ENCODE data around the gene VPS4A.

Gene VPS4A

DNA sequence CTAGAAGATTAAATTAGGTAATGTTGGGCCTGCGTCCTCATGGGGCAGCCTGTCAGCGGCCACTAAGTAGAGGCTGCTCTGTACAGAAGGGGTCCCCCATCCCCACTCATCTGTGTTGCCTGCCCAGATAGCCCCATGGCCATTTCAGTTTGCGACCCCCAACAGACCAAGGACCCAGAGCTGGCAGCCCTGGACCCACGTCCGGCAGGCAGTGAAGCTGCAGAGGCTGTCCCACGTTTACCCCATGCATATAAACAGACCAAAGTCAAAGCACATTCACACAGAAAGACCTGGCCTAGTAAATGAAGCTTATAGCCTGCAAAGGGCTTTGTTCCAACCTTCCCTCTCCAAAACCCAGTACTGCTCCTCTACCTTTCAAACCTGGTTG lies 14.6 kb downstream of the VPS4A start:
- no peak overlapping the region for H3K27ac ChIP-seq (ENCODE audit: insufficient read depth, low read depth, low read length, poor library complexity, severe bottlenecking)
- H3K4me3 ChIP-seq (ENCODE audit: insufficient read depth, low read depth, low read length) = no peak overlapping the region
- H3K9me3 ChIP-seq (ENCODE audit: control insufficient read depth, low read length) = no peaks in the 10 kb centered on the region
- H3K36me3 ChIP-seq (ENCODE audit: control insufficient read depth, insufficient read depth, low read length) = peaks cover 53% of the 10 kb centered on the region
- WGBS, 2 experiments = 94 to 96% methylated on average over 6 of the region's 6 CpGs
- H3K4me1 ChIP-seq (ENCODE audit: control insufficient read depth, insufficient read depth, low read length) = peaks cover 14% of the 10 kb centered on the region
- H3K27me3 ChIP-seq (ENCODE audit: control insufficient read depth, insufficient read depth, low read length, poor library complexity, severe bottlenecking) = no peaks in the 10 kb centered on the region

DNA sequence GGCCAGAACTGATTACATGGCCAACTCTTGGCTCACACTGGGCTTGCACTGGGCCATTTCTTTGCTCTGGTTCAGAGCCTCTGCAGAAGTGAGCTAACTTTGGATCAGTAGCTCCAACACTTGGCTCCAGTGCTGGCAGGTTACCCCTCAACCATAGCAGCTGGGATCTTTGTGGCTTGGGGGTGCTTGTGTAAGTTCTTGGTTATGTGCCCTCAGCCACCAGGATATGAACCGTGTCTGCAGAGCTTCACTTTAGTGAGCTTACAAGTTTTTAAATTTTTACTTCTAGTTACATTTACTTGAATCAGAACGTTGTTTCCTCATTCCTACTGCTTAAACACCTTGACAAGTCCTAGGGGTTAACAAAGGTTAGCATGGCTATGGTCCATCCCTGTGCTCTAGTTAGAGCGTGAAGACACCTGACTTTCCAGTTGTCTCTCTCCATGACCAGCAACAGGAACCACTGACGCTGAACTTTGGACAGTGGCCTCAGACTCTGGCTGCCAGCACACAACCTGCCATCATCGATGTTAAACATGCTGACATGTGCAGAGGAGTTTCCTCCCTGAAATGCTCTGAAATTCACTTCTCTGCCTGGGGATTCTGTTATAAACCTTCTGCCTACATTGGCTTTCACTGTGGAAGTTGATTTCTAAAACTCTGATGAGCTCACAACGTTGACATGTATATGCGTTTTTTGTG lies 15.2 kb downstream of the VPS4A start:
- H3K27ac ChIP-seq (ENCODE audit: insufficient read depth, low read depth, low read length, poor library complexity, severe bottlenecking) = no peak overlapping the region
- 95% methylated on average over 7 of the region's 7 CpGs for WGBS, 2 experiments
- H3K4me3 ChIP-seq (ENCODE audit: insufficient read depth, low read depth, low read length) = no peak overlapping the region
- no peaks in the 10 kb centered on the region for H3K9me3 ChIP-seq (ENCODE audit: control insufficient read depth, low read length)
- H3K27me3 ChIP-seq (ENCODE audit: control insufficient read depth, insufficient read depth, low read length, poor library complexity, severe bottlenecking) = no peaks in the 10 kb centered on the region
- H3K36me3 ChIP-seq (ENCODE audit: control insufficient read depth, insufficient read depth, low read length) = peaks cover 48% of the 10 kb centered on the region
- peaks cover 14% of the 10 kb centered on the region for H3K4me1 ChIP-seq (ENCODE audit: control insufficient read depth, insufficient read depth, low read length)

DNA sequence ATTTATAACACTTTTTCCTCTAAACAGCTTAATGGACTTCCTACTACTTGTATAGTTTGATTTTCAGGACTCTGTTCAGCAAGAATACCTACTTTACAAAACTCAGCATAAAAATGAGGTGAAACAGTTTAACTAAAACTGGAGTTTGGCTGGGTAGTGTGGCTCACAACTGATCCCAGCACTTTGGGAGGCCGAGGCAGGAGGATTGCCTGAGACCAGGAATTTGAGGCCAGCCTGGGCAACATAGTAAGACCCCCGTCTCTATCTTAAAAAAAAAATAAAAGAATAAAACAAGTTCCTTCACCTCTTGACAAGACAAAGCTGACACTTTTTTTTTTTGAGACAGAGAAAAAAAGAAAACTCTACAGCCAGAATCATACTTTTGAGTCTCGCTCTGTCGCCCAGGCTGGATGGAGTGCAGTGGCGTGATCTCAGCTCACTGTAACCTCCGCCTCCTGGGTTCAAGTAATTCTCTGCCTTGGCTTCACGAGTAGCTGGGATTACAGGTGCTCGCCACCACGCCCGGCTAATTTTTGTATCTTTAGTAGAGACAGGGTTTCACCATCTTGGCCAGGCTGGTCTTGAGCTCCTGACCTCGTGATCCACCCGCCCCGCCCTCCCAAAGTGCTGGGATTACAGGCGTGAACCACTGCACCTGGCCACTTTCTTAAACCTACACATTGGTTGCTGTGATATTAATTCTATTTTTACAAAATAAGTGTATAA lies 16.6 kb downstream of the VPS4A start:
- no peak overlapping the region for H3K27ac ChIP-seq (ENCODE audit: insufficient read depth, low read depth, low read length, poor library complexity, severe bottlenecking)
- H3K4me1 ChIP-seq (ENCODE audit: control insufficient read depth, insufficient read depth, low read length) = peaks cover 14% of the 10 kb centered on the region
- no peaks in the 10 kb centered on the region for H3K9me3 ChIP-seq (ENCODE audit: control insufficient read depth, low read length)
- H3K36me3 ChIP-seq (ENCODE audit: control insufficient read depth, insufficient read depth, low read length) = peaks cover 48% of the 10 kb centered on the region
- 94 to 96% methylated on average over 14 of the region's 14 CpGs for WGBS, 2 experiments
- no peaks in the 10 kb centered on the region for H3K27me3 ChIP-seq (ENCODE audit: control insufficient read depth, insufficient read depth, low read length, poor library complexity, severe bottlenecking)
- no peak overlapping the region for H3K4me3 ChIP-seq (ENCODE audit: insufficient read depth, low read depth, low read length)

DNA sequence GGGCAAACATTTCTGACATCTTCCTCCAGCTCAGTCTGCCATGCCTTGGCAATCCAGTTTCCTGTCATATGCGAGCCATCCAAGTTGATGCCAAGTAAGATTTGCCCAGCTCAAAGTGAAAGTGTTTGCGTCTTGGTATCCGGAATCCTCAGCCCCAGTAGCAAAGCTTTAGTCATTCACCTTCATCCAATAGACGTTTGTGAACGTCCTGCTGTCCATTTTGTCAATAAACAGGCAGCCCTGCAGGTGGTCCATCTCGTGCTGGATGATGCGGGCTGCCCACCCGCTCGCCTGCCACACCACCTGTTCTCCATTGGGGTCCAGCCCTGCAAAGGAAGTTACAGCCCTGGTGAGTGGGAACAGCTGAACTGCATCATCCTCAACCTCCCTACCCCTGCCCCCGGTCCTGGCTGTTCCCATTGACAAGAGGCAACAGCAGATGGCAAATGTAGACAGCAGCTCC lies 17.7 kb downstream of the VPS4A start:
- WGBS, 2 experiments = 79 to 87% methylated on average over 10 of the region's 10 CpGs

DNA sequence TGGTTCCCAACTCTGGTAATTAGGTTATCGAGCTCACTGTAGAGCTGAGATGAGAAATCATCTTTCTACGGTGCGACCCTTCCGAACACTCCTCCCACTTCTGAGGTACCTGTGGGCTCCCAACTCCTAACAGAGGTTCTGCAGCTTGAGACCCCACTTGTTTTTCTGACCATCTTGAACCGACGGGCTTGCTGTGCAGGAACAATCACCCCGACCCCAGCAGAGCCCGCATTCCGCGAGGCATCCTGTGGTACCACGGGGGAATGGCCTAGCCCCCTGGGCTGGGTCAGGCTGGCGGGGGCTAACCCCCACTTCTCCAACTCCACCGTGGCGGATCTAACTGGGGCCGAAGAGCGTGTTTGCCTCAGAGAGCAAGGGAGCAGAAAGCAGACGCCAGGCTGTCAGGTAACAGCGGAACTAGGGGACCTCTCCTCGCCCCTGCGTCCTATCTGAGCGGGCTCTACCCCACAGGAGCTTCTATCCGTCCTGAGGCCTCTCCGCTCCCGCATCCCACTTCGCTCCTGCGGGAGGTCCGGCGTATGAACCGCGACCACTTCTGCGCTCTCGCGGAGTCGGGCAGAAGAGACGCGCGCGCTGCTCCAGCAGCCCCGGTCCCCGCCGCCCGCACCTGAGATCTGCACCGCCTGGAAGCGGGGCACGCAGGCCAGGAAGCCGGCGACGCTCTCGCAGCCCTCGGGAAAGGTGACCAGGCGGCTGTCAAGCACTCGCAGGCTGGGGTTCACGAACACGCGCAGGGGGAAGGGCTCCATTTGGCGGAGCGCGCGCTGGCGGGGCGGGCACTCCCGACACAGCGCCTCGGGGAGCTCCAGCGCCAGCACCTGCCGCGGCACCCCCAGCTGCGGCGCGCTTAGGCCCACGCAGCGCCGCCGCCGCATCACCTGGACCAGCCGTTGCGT lies 18.5 kb downstream of the VPS4A start:
- H3K4me1 ChIP-seq (ENCODE audit: control insufficient read depth, insufficient read depth, low read length) = peaks cover 14% of the 10 kb centered on the region
- H3K27me3 ChIP-seq (ENCODE audit: control insufficient read depth, insufficient read depth, low read length, poor library complexity, severe bottlenecking) = no peaks in the 10 kb centered on the region
- H3K9me3 ChIP-seq (ENCODE audit: control insufficient read depth, low read length) = no peaks in the 10 kb centered on the region
- 8% methylated on average over 77 of the region's 77 CpGs for WGBS, 2 experiments
- no peak overlapping the region for H3K27ac ChIP-seq (ENCODE audit: insufficient read depth, low read depth, low read length, poor library complexity, severe bottlenecking)
- peaks cover 51% of the 10 kb centered on the region for H3K36me3 ChIP-seq (ENCODE audit: control insufficient read depth, insufficient read depth, low read length)
- peak overlapping the region; percentile 72 for H3K4me3 ChIP-seq (ENCODE audit: insufficient read depth, low read depth, low read length)

More for the DNA sequence above, 17.7 kb downstream of the VPS4A start:
- H3K4me3 ChIP-seq (ENCODE audit: insufficient read depth, low read depth, low read length) = no peak overlapping the region
- peaks cover 49% of the 10 kb centered on the region for H3K36me3 ChIP-seq (ENCODE audit: control insufficient read depth, insufficient read depth, low read length)
- H3K9me3 ChIP-seq (ENCODE audit: control insufficient read depth, low read length) = no peaks in the 10 kb centered on the region
- H3K4me1 ChIP-seq (ENCODE audit: control insufficient read depth, insufficient read depth, low read length) = peaks cover 14% of the 10 kb centered on the region
- H3K27me3 ChIP-seq (ENCODE audit: control insufficient read depth, insufficient read depth, low read length, poor library complexity, severe bottlenecking) = no peaks in the 10 kb centered on the region
- H3K27ac ChIP-seq (ENCODE audit: insufficient read depth, low read depth, low read length, poor library complexity, severe bottlenecking) = no peak overlapping the region

DNA sequence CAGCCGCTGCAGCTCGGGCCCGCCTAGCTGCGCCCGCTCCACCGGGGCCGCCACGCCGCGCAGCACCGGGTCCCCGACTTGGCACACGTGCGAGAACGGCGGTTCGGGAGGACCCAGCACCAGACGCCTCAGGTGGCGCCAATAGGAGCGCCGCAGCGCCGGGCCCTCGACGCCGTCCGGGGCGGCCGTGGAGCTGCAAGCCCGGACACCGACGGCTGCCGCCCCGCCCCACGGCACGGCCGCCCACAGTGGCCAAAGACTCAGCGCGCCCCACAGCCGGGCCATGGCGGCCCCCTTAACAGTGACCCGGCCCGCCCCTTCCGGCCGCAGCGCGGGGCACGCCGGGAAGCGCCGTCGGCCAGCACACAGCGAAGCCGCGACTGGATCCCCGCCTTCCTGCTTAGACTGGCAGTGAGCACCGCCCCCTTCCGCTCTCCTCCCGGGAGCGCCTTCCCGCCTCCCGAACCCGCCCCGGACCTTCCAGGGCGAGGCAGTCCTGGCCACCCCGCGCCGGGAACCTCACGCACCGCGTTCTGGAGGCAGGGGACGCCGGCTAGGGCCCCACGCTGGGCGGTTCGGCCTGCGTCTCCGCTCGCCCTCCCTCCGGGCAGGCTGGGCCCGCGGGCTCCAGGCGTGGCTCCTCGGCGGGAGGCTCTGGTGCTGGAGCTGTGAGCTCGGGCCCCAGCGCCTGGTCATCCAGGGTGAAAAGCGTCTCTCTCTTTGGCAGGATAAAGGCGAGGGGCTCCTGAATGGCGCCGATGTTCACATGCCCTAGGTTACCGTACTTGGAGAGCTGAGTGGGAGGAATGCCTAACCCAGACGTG lies 19.3 kb downstream of the VPS4A start, which contains the start of gene PDF:
PDF (minus strand) TSS at position 303 of the 824 bp plus-strand sequence; CDS start at position 285, 18 bp downstream.
- peak within 1 kb of the TSS; percentile 72 for H3K4me3 ChIP-seq (ENCODE audit: insufficient read depth, low read depth, low read length)
- WGBS, 2 experiments = 4% methylated on average over 93 of the region's 93 CpGs

DNA sequence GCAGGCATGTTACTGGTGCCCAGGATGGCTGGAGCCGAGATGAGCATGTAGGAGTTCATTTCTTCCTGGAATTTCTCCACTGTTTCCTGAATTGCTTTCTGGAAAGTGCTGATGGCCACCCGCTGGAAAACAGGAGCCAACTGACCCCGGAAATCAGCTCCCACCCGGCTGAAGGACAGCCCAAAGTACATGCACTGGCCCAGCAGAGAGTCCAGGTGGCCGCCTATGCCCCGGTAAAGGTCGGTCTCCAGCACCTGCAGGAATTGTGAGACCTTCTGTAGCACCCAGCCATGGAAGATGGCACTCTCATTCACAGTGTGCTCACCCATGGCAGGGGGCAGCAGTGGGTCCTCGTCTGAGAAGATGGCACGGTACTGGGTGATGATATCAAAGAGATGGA lies 23.5 kb downstream of the VPS4A start:
- no peak overlapping the region for H3K4me3 ChIP-seq (ENCODE audit: insufficient read depth, low read depth, low read length)
- WGBS, 2 experiments = 96 to 97% methylated on average over 9 of the region's 9 CpGs
- peaks cover 46% of the 10 kb centered on the region for H3K36me3 ChIP-seq (ENCODE audit: control insufficient read depth, insufficient read depth, low read length)
- no peaks in the 10 kb centered on the region for H3K9me3 ChIP-seq (ENCODE audit: control insufficient read depth, low read length)
- H3K27me3 ChIP-seq (ENCODE audit: control insufficient read depth, insufficient read depth, low read length, poor library complexity, severe bottlenecking) = no peaks in the 10 kb centered on the region
- H3K4me1 ChIP-seq (ENCODE audit: control insufficient read depth, insufficient read depth, low read length) = peaks cover 5% of the 10 kb centered on the region
- no peak overlapping the region for H3K27ac ChIP-seq (ENCODE audit: insufficient read depth, low read depth, low read length, poor library complexity, severe bottlenecking)

More for the DNA sequence above, 19.3 kb downstream of the VPS4A start, which contains the start of gene PDF:
- H3K27me3 ChIP-seq (ENCODE audit: control insufficient read depth, insufficient read depth, low read length, poor library complexity, severe bottlenecking) = no peaks in the 10 kb centered on the region
- H3K27ac ChIP-seq (ENCODE audit: insufficient read depth, low read depth, low read length, poor library complexity, severe bottlenecking) = peak within 1 kb of the TSS; percentile 74
- peaks cover 14% of the 10 kb centered on the region for H3K4me1 ChIP-seq (ENCODE audit: control insufficient read depth, insufficient read depth, low read length)
- peaks cover 55% of the 10 kb centered on the region for H3K36me3 ChIP-seq (ENCODE audit: control insufficient read depth, insufficient read depth, low read length)
- H3K9me3 ChIP-seq (ENCODE audit: control insufficient read depth, low read length) = no peaks in the 10 kb centered on the region

DNA sequence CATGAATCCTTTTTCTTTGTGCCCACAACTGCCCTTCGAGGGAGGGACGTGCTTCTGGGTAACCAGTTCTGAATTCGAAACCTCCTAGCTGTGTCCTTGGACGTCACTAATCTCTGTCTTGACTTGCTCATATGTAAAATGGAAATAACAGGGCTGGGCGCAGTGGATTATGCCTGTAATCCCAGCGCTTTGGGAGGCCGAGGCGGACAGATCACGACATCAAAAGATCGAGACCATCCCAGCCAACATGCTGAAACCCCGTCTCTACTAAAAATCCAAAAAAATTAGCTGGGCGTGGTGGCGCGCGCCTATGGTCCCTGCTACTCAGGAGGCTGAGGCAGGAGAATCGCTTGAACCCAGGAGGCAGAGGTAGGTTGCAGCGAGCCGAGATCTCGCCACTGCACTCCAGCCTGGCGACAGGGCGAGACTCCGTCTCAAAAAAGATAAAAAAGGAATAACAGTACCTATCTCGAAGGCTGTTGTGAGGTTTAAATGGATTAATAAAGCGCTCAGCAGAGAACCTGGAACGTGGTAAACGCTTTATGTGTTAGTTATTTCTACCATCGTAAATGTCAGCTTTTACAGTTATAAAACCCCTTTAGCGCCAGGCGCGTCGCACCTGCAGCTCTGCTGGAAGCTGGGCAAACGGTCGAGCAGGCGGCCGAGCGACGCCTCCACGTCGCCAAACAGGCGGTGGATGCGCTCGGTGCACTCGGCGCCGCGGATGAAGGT lies 27.6 kb downstream of the VPS4A start:
- no peaks in the 10 kb centered on the region for H3K27me3 ChIP-seq (ENCODE audit: control insufficient read depth, insufficient read depth, low read length, poor library complexity, severe bottlenecking)
- H3K9me3 ChIP-seq (ENCODE audit: control insufficient read depth, low read length) = no peaks in the 10 kb centered on the region
- H3K4me1 ChIP-seq (ENCODE audit: control insufficient read depth, insufficient read depth, low read length) = peaks cover 11% of the 10 kb centered on the region
- peak overlapping the region; percentile 97 for H3K4me3 ChIP-seq (ENCODE audit: insufficient read depth, low read depth, low read length)
- 24 to 26% methylated on average over 46 of the region's 46 CpGs for WGBS, 2 experiments
- H3K36me3 ChIP-seq (ENCODE audit: control insufficient read depth, insufficient read depth, low read length) = peaks cover 46% of the 10 kb centered on the region
- peak overlapping the region; percentile 58 for H3K27ac ChIP-seq (ENCODE audit: insufficient read depth, low read depth, low read length, poor library complexity, severe bottlenecking)

Measured in ectodermal cell (in vitro differentiated cells).